IPS-NIHi7 (cell line): ENCODE data around the gene ABHD17A.
"Not testable (repeated sequence)": the region's sequence is repeated elsewhere in the genome, so short reads cannot be mapped to it uniquely, and the experiment has no call there.

Experiments
- DNase-seq: peaks from one replicate; pipeline ENCODE4 v3.0.0; 2012; ENCODE audit warnings: mixed read lengths; ENCODE audit errors: extremely low spot score

The ABHD17A gene

DNA sequence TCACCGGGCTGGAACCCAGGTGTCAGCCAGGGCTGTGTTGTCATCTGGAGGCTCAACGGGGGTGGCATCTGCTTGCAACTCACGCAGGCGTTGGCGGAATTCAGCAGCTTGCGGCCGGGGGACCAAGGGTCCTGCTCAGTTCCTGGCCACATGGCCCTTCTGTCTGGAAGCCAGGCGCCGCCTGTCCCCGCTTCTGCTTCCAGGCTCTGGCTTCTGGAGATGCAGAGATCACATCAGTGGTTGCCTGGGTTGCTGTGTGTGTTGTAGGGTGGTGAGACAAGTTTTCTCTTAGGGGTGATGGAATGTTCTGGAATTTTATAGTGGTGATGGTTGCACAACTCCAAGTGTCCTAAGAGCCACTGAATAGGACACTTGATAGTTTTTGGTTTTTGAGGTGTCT is 24.9 kb upstream of the ABHD17A start:
- DNase-seq = no peak

DNA sequence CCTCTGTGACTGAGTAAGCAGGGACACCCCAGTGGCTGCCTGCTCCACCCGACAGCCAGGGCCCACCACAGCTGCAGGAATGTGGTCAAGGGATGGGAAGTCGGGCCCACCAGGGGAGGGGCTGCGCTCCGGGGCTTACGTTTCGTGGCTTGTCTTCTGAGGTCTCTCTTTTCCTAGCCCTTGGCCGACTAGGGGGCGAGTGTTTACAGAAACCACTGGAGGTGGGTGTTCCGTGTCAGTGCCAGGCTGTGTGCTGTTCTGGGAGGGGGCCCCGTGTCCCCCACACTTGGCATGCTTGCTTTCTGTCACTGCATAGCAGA is 24.4 kb upstream of the ABHD17A start:
- no peak for DNase-seq

DNA sequence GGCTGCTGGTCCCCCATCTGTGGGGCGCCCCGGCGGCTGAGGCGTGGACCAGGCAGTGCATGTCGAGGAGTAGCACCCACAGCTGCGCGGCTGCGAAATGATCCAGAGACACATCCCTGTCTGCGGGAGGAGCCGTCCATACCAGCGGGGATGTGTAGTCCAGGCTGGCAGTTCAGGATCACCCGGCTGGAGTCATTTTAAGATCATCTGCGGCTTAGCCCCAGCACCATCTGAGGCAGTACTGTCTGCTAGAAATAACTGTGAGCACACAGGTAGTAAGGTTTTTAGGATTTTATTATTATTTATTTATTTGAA is 23.0 kb upstream of the ABHD17A start:
- no peak for DNase-seq

DNA sequence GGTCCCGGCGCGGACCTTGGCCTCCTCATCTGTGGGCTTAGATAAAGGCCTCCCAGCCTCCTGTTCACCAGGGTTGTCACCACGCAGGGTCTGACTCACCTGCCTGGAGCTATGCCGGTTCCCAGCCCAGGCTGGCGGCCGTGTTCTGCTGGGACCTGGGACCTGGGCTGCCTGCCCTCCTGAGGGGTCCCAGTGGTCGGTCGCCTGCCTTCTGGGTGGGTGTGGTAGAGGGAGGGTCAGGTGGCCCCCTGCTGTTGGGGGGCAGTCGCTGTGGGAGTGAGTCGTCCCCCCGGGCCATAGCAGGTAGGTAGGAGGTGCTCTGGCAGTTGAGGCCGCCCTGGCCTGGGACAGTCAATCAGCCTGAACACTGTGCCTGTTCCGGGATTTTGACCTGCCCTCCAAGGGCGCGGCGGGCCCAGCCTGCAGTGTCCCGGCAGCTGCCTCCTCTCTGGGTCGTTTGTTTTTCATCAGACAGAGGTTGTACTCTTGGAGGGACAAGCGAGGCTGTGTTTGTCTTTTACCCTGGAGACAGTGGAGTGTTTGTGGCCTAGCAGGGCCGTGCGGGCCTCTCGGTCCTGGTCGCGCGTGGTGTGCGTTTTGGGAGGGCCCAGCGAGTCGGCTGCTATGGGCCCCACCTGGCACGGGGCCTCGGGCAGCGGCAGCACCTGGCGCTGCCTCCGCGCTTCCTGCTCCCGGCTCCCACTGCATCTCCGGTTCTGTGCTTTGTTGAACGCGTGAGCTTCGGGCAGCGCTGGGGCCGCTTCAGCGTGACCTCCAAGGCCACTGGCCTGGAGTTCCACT is 22.5 kb upstream of the ABHD17A start:
- no peak for DNase-seq

DNA sequence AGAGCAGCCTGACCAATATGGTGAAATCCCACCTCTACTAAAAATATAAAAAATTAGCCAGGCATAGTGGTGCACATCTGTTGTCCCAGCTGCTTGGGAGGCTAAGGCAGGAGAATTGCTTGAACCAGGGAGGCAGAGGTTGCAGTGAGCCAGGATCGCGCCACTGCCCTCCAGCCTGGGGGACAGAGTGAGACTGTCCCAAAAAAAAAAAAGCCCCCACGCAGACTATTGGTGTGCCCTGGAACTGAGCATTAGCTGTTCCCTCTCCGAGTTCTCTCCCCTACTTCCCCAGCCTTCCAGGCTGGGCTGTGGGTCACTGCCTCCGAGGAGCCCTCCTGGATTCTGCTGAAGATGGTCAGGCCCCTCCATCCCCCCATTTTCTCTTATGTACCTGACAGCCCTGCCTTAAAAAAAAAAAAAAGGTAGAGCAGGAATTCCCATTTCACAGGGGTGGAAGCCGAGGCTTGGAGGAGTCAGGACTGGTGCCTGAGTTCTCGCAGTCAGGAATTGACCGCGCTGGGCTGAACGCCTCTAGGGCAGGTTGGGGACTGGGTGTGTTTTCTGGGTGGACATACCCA is 21.8 kb upstream of the ABHD17A start:
- DNase-seq = no peak

DNA sequence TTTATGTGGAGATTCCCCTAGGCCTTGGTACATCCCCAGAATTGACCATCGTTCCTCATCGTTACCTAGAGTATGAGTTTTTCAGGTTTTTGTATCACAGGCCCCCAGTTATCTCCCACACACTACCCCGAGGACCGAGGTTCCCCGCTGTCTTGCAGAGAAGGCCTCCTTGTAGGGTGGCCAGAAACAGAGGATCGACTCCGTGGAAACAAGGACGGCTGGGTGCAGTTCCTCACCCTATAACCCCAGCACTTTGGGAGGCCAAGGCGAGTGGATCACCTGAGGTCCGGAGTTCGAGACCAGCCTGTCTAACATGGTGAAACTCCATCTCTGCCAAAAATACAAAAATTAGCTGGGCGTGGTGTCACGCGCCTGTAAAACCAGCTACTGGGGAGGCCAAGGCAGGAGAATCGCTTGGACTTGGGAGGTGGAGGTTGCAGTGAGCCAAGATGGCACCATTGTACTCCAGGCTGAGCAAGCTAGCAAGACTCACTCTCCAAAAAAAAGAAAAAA is 20.6 kb upstream of the ABHD17A start:
- DNase-seq = no peak

DNA sequence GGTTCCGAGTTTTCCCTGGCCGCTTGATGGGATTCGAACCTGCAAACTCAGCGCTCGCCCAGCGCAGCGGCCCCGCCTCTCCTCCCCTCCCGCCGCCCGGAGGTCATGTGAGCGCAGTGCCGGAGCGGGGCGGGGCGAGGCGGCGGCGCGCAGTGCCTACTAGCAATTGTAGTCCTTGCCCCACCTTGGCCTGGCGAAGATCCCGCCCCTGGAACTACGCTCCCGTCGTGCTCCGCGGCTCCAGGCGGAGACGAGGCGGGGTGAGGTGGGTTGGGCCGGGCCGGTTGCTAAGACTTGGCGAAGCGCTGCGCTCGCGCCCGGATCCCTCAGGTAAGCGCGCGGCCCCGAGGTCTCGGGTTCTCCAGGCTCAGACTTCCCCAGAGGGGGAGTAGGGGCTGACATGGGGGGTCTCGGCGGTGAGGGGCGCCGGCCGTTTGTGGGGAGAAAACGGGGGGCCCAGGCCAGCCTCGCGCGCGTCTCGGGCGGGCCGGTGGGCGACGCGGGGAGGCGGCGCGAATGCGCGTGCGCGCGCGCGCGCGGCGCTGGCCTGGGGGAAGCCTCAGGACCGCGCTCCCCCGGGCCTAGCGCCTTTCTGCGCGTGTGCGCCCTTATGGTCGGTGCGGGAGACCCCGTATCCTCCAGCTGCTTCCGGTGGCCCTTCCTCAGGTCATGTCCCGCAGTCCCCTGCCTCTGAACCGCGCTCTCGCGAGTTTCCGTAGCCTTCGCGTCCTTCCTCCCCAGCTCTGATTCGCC is 20.0 kb upstream of the ABHD17A start, which contains the start of the genes ADAT3 and SCAMP4:
Gene ADAT3 (plus strand): TSS at position 290 of the 753 bp plus-strand sequence. CDS start 6,649 bp downstream, outside the sequence.
Gene SCAMP4 (plus strand): TSS at position 290 of the 753 bp plus-strand sequence. CDS start 9,621 bp downstream, outside the sequence.
- peak; percentile 99 for DNase-seq

DNA sequence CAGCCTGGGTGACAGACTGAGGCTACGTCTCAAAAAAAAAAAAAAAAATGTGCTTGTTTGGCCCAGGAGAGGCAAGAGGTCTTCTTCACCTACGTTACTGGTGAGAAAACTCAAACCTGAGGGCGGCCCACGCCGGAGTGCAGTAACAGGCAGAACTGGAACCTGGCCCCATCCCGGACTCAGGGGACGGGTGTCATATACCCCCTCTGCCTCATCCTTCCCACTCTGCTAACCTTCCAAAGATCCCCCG is 19.5 kb upstream of the ABHD17A start:
- no peak for DNase-seq

DNA sequence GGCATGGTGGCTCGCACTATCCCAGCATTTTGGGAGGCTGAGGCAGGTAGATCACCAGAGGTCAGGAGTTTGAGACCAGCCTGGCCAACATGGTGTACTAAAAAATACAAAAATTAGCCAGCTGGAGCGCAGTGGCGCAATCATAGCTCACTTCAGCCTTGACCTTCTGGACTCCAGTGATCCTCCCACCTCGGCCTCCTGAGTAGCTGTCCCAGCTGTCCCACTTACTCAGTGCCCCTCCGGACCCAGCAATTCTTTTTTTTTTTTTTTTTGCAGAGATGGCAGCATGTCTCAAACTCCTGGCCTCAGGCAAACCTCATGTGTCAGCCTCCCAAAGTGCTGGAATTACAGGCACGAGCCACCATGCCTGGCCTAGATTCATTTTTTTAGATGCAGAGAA is 17.6 kb upstream of the ABHD17A start:
- DNase-seq = no peak

DNA sequence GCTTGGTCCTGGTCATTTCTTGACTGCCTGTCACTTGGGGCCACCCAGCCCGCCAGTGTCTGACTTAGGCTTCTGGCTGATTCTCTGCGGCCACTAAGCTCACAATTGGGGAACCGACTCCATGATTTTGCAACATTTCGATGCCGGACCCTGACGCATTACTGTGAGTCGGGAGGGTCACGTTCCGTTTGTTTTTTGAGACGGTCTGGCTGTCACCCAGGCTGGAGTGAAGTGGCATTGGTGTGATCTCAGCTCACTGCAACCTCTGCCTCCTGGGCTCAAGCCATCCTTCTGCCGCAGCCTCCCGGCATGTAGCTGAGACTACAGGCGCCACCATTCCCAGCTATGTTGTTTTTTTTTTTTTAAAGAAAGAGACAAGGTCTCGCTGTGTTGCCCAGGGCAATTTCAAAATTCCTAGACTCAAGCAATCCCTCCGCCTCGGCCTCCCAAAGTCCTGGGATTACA is 16.7 kb upstream of the ABHD17A start:
- no peak for DNase-seq

DNA sequence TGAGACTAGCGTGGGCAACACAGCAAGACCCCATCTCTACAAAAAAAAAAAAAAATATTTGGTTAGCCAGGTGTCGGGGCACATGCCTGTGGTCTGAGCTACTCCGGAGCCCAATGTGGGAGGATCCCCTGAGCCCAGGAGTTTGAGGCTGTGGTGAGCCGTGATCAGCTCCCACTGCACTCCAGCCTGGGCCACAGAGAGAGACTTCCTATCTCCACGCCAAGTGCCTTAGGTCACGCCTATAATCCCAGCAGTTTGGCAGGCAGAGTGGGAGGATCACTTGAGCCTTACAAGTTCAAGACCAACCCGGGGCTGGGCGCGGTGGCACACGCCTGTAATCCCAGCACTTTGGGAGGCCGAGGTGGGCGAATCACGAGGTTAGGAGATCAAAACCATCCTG is 11.2 kb upstream of the ABHD17A start:
- DNase-seq = no peak

DNA sequence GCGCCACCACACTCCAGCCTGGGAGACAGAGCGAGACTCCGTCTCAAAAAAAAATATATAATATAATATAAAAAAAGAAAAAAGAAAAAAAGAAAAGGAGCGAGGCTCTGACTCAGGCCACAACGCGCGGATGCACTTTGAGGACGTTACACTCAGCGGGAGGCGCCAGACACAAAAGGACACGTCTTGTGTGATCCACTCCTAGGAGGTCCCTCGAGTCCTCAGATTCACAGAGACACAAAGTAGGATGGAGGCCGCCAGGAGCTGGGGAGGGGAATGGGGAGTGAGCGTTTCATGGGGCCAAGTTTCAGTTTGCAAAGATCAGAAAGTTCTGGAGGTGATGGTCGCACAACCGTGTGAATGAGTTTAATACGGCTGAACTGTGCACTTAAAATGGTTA is 8.5 kb upstream of the ABHD17A start:
- DNase-seq = no peak

DNA sequence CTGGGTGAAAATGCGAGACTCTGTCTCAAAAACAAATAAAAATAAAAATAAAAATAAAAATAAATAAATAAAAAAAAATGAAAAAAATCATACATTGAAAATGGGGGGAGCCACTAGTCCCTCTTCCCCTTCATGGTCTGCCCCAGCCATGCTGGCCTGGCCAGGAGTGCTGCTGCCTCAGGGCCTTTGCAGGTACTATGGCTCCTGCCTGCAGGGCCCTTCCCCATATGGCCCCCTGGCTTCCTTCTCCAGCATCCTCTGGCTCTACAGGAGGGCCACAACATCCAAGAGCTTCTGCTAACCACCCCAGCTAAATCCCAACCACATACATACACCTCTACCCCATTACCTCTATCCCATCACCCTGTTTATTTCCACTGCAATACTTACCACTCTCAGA is 4.6 kb upstream of the ABHD17A start:
- no peak for DNase-seq

DNA sequence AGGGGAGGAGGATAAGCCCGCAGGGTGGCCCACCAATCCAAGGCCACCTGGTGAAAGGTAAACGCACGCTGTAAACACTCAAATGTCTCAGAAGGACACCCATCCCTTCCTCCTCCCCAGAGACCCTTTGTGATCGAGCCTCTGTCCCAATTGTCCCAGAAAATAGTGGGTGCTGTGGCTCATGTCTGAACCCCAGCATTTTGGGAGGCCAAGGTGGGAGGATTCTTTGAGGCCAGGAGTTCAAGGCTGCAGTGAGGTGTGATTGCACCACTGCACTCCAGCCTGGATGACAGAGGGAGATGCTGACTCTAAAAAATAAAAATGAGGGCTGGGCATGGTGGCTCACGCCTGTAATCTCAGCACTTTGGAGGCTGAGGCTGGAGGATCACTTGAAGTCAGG is 3.1 kb upstream of the ABHD17A start:
- DNase-seq = no peak

DNA sequence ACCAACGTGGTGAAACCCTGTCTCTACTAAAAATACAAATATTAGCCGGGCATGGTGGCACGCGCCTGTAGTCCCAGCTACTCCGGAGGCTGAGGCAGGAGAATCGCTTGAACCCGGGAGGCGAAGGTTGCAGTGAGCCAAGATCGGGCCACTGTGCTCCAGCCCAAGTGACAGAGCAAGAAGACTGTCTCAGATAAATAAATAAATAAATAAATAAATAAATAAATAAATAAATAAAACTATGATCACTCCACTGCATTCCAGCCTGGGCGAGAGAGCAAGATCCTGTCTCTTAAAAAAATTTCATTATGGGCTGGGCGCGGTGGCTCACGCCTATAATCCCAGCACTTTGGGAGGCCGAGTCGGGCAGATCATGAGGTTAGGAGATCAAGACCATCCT is 1.1 kb upstream of the ABHD17A start:
- not testable (repeated sequence) for DNase-seq

DNA sequence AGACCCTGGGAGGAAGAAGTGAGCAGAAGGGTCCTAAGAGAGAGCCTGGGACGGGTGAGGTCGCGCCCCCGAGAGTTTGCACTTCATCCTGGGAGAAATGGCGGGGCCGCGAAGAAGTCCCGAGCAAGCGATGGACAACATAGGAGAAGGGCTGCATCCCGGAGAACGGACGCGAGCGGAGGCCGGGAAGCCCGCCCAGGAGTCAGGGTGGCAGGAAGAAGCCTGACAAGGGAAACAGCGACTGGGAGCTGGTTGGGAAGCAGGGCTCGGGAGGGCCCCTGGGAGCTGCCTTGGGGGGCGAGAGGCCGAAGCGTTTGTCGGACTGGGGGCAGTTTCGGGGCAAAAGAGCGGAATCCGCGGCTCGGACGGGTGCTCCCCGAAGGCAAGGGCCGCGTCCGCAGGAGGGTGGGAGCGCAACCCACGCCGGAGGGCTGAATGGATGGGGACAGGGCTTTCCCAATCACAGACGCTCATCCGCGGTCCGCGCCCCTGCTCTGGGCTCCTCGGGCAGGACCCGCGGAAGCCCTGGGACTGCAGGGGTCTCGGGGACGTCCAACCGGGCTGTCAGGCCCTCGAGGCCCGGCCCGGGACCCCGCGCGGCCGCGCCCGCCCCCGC is 469 bp downstream of the ABHD17A start:
- no peak for DNase-seq

DNA sequence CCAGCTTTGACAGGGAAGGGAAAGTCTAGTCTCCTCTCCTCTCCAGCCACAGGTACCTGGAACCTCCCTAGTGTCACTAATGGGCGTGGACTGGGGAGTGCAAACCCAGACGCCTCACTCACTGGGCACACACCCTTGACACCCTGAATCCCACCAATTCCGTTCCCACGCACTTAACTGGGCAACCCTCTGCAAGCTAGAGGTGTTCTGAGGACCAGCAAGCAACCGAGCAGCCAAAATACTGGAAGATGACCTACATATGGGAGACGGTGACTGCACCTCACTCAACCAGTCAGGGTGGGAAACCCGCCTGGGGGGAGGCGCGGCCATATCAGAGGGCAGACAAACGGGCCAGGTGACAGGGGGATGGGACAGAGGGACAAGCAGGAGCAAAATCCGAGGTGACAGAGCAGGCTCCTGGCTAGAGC is 991 bp downstream of the ABHD17A start:
- DNase-seq = no peak

DNA sequence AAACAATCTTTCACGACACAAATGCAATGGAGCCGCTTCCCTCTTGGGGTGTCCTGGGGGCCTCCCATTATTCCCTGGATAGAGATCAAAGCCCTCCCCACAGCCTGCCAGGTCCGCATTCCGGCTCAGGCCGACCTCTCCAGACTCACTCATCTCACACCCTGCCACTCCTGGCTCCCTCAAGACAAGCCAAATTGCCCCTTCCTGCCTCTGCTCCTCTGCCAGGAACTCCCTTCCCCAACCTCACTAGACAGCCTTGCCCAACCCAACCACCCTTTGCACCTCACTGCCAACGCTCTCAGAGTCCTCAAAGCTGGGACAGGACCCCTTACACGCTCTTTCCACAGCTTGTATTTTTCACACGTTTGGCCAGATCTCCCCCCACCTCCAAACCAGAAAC is 1.5 kb downstream of the ABHD17A start:
- DNase-seq = no peak

DNA sequence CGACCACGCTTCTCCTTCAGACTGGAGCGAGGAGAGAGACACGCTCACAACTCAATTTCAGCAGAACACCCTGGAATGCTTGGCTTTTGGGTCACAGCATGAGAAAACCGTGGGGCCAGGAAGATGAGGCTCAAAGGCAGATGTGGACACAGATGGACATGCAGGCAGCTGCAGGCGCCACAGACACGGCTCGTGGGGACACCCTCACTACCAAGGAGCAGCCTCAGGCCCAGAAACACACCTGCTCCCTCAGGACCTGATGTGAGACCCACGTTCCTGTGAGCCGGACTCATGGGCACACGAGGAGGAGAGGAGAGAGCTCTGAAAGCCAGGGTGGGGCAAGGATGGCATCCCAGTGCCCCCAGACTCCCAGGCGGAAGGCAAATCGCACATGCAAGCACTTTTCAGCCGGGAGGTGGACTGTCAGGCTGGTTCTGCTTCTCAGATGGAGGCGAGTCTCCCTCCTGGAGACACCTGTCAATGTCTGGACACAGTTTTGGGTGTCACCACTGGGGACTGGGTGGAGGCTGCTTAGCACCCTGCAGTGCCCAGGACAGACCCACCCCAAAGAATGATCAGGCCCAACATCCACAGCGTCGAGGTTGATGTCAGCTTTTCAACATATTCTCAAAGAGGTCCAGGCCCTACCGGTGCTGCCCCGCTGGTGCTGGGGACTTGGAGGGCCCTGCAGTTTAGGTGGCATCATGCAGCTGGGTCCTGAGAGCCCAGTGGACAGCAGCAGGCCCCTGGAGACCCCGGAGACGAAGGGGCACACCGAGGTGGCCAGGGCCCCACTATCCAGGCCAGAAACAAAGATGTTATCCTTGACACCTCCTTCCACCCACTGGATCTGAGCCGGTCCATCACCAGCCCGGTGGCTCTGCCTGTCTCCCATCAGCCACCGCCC is 2.3 kb downstream of the ABHD17A start:
- DNase-seq = no peak

DNA sequence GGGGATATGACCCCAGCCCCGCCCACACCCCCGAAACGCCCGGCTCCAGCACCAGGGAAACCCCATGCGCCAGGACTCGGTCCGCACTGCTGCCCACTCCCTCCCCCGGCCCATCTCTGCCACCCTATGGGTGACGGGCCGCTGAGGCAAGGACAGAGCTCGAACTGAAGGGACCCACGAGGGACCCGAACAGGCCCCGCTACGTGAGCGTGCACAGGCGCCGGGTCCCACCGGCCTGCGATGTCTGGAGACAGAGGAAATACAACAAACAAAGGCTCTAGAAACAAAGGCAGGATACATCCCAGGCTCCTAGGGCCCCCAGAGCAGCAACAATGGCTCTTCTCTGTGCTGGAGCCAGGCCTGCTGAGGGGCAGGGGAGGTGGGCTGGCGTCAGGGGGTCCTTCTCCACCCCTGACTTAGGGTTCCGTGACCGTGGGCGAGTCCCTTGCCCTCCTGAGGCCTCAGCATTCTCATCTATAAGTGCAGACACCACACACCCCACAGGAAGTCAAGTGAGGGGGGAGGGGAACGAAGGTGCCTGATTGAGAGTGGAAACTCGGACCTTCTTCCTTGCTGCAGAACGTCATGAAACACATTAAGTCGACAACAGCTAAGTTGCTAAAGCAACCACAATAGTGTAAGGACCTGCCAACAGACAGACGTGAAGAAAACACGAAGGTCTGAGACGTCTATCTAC is 3.1 kb downstream of the ABHD17A start:
- no peak for DNase-seq
